K562 (cell line): Measurements from ENCODE around the gene CHKB.

Experiments used
- SMARCC2 ChIP-seq: fragments of 450-650 bp; IDR thresholded peaks from 2 replicates; pipeline ENCODE4 v1.6.1; 2017; ENCODE audit warnings: antibody characterized with exemption, moderate library complexity, mild to moderate bottlenecking, low read depth
- SRF ChIP-seq, 2 experiments: fragments of 250-450, 450-650 bp in 1 of 2; sonication (Bioruptor Pico) in 1 of 2; sonication (generic) in 1 of 2; formaldehyde crosslinking; IDR thresholded peaks; 2 replicates each; pipeline versions ENCODE4 v1.5.0 to v1.5.1; 2020 to 2022; ENCODE audit warnings: mild to moderate bottlenecking in 1 of 2, missing genetic modification reagents in 1 of 2
- TF ChIP-seq, protein P1 (sequence below), 3 experiments: IDR thresholded peaks in 2 of 3; conservative IDR thresholded peaks in 1 of 3; 2 replicates each; pipeline ENCODE4 v1.5.1; 2011 to 2012; ENCODE audit warnings: low read length in 3 of 3, mild to moderate bottlenecking in 3 of 3, control low read depth in 2 of 3, improper control_type of control experiment in 1 of 3, inconsistent platforms in 1 of 3, low read depth in 1 of 3, mixed read lengths in 1 of 3, moderate library complexity in 1 of 3; ENCODE audit not compliant: insufficient read depth in 2 of 3
- TF ChIP-seq, protein P2 (sequence below): fragments of 250-450 bp; sonication (Bioruptor Pico); IDR thresholded peaks from 2 replicates; pipeline ENCODE4 v1.5.0; 2020; ENCODE audit warnings: mild to moderate bottlenecking

DNA sequence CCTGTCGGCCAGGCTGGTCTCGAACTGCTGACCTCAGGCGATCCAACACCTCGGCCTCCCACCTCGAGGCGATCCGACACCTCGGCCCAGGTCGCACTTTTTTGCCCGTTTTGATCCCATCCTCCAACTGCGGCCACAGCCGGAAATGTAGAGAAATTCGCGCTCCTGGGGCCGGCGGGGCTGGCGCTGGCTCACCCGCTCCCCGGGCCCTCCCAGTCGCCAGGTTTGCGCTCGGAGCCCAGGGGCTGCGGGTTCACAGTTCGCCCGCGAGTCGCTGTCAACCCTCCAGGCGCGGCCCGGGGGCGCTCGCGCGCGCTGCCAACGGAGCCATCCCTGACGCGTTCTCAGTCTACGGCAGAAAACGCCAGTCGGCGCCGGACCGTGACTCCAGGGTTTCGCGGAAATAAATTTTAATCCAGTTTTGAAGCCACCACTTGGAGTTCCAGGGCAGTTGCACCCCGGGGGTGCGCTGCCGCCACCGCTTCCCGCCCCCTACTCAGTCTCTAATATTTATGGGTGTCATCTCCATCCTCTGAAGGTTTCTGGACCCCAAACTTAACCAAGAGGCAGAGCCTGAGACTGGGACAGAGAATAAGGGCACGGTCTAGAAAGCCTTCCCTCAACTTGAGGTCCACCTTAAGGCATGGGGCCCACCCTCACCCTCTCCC lies 38.4 kb downstream of the CHKB start:
- TF ChIP-seq, protein P1, sequence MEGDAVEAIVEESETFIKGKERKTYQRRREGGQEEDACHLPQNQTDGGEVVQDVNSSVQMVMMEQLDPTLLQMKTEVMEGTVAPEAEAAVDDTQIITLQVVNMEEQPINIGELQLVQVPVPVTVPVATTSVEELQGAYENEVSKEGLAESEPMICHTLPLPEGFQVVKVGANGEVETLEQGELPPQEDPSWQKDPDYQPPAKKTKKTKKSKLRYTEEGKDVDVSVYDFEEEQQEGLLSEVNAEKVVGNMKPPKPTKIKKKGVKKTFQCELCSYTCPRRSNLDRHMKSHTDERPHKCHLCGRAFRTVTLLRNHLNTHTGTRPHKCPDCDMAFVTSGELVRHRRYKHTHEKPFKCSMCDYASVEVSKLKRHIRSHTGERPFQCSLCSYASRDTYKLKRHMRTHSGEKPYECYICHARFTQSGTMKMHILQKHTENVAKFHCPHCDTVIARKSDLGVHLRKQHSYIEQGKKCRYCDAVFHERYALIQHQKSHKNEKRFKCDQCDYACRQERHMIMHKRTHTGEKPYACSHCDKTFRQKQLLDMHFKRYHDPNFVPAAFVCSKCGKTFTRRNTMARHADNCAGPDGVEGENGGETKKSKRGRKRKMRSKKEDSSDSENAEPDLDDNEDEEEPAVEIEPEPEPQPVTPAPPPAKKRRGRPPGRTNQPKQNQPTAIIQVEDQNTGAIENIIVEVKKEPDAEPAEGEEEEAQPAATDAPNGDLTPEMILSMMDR (IDR thresholded peaks at IDR 0.05 in 2 of 3, conservative IDR thresholded peaks at IDR 0.05 in 1 of 3; ENCODE audit: insufficient read depth in 2 of 3, low read depth in 1 of 3, low read length in 3 of 3) = no peak
- TF ChIP-seq, protein P2, sequence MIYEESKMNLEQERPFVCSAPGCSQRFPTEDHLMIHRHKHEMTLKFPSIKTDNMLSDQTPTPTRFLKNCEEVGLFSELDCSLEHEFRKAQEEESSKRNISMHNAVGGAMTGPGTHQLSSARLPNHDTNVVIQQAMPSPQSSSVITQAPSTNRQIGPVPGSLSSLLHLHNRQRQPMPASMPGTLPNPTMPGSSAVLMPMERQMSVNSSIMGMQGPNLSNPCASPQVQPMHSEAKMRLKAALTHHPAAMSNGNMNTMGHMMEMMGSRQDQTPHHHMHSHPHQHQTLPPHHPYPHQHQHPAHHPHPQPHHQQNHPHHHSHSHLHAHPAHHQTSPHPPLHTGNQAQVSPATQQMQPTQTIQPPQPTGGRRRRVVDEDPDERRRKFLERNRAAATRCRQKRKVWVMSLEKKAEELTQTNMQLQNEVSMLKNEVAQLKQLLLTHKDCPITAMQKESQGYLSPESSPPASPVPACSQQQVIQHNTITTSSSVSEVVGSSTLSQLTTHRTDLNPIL (CRISPR knock-in tag) = no peak
- TF ChIP-seq SMARCC2 (no peak), SRF (CRISPR knock-in tag; IDR thresholded peaks at IDR 0.05) (no peak)
